GM18505 (cell line): ENCODE results near the gene RAB33A.

ENCODE experiments used
- ATAC-seq: cut with Tn5 transposase; IDR thresholded peaks from one replicate; pipeline ENCODE4 v1.9.1; 2021; ENCODE audit not compliant: unreplicated experiment
- POLR2A ChIP-seq: IDR thresholded peaks from 4 replicates; pipeline ENCODE4 v1.6.1; 2011; ENCODE audit warnings: borderline replicate concordance; ENCODE audit not compliant: insufficient read depth, insufficient read length; ENCODE audit errors: extremely low read depth

The RAB33A gene

DNA sequence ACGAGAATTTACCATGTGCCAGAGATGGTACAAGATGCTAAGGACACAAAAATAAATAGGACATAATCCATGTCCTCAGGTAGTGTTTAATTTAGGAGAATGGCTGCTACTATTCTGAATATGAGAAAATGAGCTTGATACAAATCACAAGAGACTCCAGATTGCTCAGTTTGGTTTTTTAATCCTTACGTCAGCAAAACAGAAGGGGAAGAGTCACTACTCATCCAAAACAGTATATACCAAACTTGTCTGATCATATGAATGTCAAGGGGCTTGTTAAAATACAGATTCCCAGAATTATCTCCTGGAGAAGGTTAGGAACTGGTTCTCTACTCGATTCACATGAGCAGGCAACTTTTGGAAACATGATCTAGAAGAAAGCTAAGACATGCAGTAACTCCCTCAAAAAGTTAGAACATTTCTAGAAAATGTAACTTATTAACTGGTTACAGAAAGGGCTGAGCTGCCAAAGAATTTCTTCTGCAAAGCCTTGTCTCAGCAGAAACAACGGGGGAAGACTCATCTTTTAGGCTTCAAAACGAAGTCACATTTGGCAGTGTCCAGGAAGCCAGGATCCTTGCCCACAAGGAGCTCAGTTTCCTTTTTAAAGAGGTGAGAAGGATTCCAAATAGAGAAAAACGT lies 9.5 kb upstream of the RAB33A start:
- TF ChIP-seq POLR2A: no peak
- no peak for ATAC-seq

GRCh38 chrX:130163398-130163797 lies 8.4 kb upstream of the RAB33A start:
- ATAC-seq: no peak
- TF ChIP-seq POLR2A: no peak

- TF ChIP-seq POLR2A: no peak
These were observed 6.5 kb upstream of the RAB33A start for GRCh38 chrX:130165181-130165702.

GRCh38 chrX:130165703-130166502 lies 5.9 kb upstream of the RAB33A start, which contains the start of gene AIFM1:
AIFM1 (minus strand) TSS chrX:130165841; CDS start chrX:130165656, 185 bp downstream.
- peak; percentile 88 for TF ChIP-seq POLR2A
- ATAC-seq: peak; percentile 84

More at GRCh38 chrX:130165181-130165702, 6.5 kb upstream of the RAB33A start:
- ATAC-seq: no peak

DNA sequence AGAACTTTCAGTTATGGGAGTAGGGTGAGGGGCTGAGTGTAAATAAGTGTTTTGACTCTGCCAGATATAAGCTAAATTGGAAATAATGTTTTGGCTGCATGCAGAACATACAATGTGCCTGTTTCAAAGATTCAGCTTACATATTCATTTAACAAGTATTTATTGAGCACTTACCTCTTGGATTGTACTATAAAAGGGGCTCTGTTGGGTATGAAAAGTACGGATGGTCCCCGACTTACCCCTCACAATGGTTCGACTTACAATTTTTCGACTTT lies 5.3 kb upstream of the RAB33A start:
- no peak for ATAC-seq

GRCh38 chrX:130167040-130167439 lies 4.7 kb upstream of the RAB33A start:
- no peak for ATAC-seq
- TF ChIP-seq POLR2A: no peak

More for the DNA sequence above, 5.3 kb upstream of the RAB33A start:
- no peak for TF ChIP-seq POLR2A

GRCh38 chrX:130170752-130171445 lies 863 bp upstream of the RAB33A start:
- peak; percentile 43 for TF ChIP-seq POLR2A
- ATAC-seq: peak; percentile 54

DNA sequence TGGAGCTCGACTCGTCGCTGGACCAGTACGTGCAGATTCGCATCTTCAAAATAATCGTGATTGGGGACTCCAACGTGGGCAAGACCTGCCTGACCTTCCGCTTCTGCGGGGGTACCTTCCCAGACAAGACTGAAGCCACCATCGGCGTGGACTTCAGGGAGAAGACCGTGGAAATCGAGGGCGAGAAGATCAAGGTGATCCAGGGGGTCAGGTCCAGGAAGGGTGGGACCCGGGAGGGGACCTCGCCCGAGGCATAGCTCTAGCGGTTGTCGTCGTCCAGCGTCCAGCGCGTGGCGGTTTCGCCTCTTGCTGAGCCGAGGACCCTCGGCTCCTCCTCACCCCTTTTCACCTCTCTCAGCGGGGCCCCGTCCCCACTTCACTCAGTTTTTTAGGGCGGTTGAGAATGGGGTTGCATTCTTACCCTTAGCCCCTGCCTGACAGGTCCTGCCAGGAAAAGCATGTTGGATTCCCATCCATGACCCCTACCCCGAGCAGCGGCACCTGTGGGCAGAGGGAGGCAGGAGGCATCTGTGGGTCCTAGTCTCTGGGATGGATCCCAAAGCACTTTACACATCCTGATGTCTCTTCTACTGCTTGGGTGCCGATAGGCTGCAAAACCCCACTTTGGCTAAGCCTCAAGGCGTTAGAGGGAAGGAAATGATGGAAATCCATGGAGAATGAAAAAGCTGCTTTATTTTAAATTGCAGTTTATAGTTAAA lies 524 bp downstream of the RAB33A start:
- no peak for ATAC-seq

DNA sequence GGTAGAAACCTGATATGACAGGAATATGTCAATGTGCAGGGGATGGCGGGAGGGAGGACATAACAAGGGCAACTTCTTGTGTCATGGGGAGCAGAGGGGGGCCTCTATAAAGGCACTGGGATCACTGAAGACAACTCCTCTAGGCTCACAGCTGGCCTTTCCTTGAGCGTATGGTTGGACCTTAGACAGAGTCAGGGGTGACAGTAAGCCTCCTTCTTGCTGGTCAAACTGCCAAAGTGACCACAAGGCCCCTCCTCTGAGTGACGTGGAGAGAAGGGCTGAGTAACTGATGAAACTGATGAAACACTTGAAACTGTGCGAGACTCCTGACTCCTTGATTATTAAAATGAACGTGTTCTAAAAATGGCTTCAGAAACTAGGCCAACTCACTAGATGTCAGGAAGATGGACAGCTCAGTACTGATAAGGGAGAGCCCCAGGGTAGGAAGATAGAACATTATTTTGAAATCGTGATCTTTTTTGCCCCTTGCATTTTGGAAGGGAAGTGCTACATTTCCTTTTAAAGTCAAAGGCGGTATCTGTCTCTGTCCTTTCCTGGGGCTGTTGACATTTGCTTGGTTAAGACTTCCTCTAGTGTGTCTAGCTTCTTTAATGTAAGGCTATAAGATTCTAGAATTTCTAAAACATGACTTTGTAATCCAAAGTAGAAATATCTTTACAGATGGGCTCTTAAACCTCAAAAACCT lies 1.6 kb downstream of the RAB33A start:
- ATAC-seq: no peak
- TF ChIP-seq POLR2A: peak; percentile 71

More for the DNA sequence above, 524 bp downstream of the RAB33A start:
- no peak for TF ChIP-seq POLR2A

GRCh38 chrX:130174045-130174704 lies 2.4 kb downstream of the RAB33A start:
- ATAC-seq: no peak
- TF ChIP-seq POLR2A: no peak

- ATAC-seq: no peak
- no peak for TF ChIP-seq POLR2A
These were observed 3.2 kb downstream of the RAB33A start for GRCh38 chrX:130174937-130175336.

DNA sequence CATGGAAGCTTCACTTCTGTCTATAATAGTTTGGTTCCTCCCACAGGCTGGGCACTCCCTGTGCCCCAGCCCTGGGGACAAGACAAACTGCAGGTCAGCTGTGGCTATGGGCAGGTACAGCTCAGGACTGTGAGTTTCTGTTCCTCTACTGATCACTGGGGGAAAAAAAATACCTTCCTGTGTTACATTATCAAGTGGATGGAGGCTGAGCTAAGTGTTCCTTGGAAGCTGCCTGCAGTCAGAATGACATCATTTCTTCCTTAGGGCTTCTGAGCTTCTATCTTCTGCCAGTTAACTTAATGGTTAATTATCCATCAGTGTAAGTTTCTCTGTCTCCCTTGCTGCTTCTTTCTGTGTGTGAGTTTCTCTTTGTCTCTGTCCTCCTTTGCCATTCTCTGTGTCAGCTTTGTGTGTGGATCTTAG lies 4.6 kb downstream of the RAB33A start:
- peak; percentile 70 for ATAC-seq
- TF ChIP-seq POLR2A: peak; percentile 42
